Suprapubic skin (tissue), 4 donors: ENCODE data around the gene TMEM53.

Experiments used
- CTCF ChIP-seq, 2 donors: fragments of 200-600 bp in 1 of 2; fragments of 450-650 bp in 1 of 2; sonication (generic) in 1 of 2; IDR thresholded peaks; one replicate each; pipeline ENCODE4 v1.5.1; 2016 to 2019; ENCODE audit warnings: antibody characterized with exemption in 2 of 2, mild to moderate bottlenecking in 1 of 2, moderate library complexity in 1 of 2
- EP300 ChIP-seq: sonication (generic); formaldehyde crosslinking; IDR thresholded peaks from one replicate; pipeline ENCODE4 v1.6.1; 2017; ENCODE audit warnings: antibody characterized with exemption
- POLR2A ChIP-seq, 2 donors: fragments of 450-650 bp; IDR thresholded peaks; one replicate each; pipeline ENCODE4 v1.6.1; 2017; ENCODE audit warnings: antibody characterized with exemption in 2 of 2, mild to moderate bottlenecking in 2 of 2, moderate library complexity in 2 of 2
- POLR2AphosphoS5 ChIP-seq, 3 donors: sonication (generic); formaldehyde crosslinking; IDR thresholded peaks; one replicate each; pipeline ENCODE4 v1.6.1; 2017; ENCODE audit warnings: antibody characterized with exemption in 3 of 3

- TF ChIP-seq CTCF (IDR thresholded peaks at IDR 0.05): no peak
- TF ChIP-seq EP300: no peak
- TF ChIP-seq POLR2AphosphoS5 (IDR thresholded peaks at IDR 0.05): no peak
- TF ChIP-seq POLR2A (IDR thresholded peaks at IDR 0.05): no peak
Measured at GRCh38 chr1:44643721-44644334, 30.5 kb downstream of the TMEM53 start.
